ENCODE measurements around the gene UBQLNL.
A peak's percentile ranks its signal among the peaks of the same experiment; 100 is the strongest.

UBQLNL gene, protein sequence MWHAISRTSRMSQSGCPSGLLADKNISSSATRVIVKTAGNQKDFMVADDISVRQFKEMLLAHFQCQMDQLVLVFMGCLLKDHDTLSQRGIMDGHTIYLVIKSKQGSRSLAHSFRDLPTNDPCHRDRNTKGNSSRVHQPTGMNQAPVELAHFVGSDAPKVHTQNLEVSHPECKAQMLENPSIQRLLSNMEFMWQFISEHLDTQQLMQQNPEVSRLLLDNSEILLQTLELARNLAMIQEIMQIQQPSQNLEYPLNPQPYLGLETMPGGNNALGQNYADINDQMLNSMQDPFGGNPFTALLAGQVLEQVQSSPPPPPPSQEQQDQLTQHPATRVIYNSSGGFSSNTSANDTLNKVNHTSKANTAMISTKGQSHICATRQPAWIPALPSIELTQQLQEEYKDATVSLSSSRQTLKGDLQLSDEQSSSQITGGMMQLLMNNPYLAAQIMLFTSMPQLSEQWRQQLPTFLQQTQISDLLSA

DNA sequence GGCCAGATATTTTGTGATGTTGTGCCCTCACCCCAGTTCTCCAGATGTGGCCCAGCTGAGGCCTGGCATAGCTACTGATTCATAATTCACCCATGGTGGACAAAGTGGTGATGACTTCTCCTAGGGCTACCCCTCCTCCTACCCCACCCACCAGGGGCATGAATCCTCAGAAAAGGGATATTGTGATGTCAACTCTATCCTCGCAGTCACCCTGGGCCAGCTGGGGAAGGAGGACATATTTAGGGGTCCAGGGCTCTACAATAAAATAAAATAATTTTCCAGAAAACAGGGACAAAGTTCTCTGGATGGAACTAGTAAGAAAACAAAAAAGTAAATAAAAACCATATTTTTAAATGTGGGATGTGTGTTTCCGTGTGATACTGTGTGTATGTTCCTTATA is at the start of gene UBQLNL:
UBQLNL (minus strand) TSS at position 101 of the 400 bp plus-strand sequence. CDS start 258 bp downstream, outside the sequence.
- H3K4me1 ChIP-seq (ENCODE audit: insufficient read depth, poor library complexity, severe bottlenecking), result no peaks in the 10 kb centered on the region
- TF ChIP-seq, protein P1, sequence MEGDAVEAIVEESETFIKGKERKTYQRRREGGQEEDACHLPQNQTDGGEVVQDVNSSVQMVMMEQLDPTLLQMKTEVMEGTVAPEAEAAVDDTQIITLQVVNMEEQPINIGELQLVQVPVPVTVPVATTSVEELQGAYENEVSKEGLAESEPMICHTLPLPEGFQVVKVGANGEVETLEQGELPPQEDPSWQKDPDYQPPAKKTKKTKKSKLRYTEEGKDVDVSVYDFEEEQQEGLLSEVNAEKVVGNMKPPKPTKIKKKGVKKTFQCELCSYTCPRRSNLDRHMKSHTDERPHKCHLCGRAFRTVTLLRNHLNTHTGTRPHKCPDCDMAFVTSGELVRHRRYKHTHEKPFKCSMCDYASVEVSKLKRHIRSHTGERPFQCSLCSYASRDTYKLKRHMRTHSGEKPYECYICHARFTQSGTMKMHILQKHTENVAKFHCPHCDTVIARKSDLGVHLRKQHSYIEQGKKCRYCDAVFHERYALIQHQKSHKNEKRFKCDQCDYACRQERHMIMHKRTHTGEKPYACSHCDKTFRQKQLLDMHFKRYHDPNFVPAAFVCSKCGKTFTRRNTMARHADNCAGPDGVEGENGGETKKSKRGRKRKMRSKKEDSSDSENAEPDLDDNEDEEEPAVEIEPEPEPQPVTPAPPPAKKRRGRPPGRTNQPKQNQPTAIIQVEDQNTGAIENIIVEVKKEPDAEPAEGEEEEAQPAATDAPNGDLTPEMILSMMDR (IDR thresholded peaks at IDR 0.05; ENCODE audit: poor library complexity, severe bottlenecking), result no peak
- H3K9me3 ChIP-seq (ENCODE audit: severe bottlenecking), result no peaks in the 10 kb centered on the region
- DNase-seq (ENCODE audit: low spot score) (no peak), ATAC-seq (ENCODE audit: low read depth) (no peak)
- no peak within 1 kb of the TSS for H3K27ac ChIP-seq (ENCODE audit: poor library complexity, severe bottlenecking)
- no peaks in the 10 kb centered on the region for H3K36me3 ChIP-seq (ENCODE audit: low read depth)
- no peak within 1 kb of the TSS for H3K4me3 ChIP-seq (ENCODE audit: severe bottlenecking)
- no peaks in the 10 kb centered on the region for H3K27me3 ChIP-seq (ENCODE audit: insufficient read depth, poor library complexity, severe bottlenecking)

DNA sequence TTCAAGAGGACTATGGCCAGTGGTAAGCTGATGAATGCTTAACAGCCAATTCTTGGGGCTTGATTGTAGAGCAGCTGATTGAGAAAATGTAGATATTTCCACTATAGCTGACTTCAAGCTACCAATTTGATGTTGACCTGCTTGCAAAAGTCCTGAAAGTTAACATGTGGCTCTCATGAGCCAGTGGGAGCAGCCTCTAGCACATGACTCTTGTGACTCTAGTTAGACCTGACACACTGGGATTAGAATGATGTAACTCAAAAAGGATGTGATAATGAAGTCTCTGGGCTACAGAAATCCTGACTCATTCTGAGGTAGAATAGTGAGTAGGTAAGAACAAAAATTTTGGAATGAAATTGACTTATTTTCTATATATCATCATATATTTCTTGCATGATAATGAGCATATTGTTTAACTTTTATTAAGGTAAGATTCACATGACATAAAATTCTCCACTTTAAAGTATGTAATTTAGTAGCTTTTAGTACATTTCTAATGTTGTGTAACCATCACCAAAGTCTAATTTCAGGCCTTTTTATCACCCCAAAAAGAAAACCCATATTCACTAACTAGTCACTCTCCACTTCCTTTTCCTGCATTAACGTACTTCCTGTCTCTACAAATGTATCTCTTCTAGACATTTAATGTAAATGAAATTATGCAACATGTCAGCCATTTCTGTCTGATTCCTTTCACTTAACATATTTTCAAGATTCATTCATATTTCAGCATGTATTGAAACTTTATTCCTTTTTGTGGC is 47.9 kb upstream of the UBQLNL start:
- H3K27ac ChIP-seq (ENCODE audit: poor library complexity, severe bottlenecking), result no peak overlapping the region
- no peak overlapping the region for H3K4me3 ChIP-seq (ENCODE audit: severe bottlenecking)
- TF ChIP-seq, protein P1 (IDR thresholded peaks at IDR 0.05; ENCODE audit: poor library complexity, severe bottlenecking), result no peak
- H3K9me3 ChIP-seq (ENCODE audit: severe bottlenecking), result no peaks in the 10 kb centered on the region
- H3K4me1 ChIP-seq (ENCODE audit: insufficient read depth, poor library complexity, severe bottlenecking), result peaks cover 11% of the 10 kb centered on the region
- ATAC-seq (ENCODE audit: low read depth), result peak; percentile 68; the same call in 2 of the 3 replicates
- no peaks in the 10 kb centered on the region for H3K36me3 ChIP-seq (ENCODE audit: low read depth)
- no peaks in the 10 kb centered on the region for H3K27me3 ChIP-seq (ENCODE audit: insufficient read depth, poor library complexity, severe bottlenecking)
- no peak for DNase-seq (ENCODE audit: low spot score)

DNA sequence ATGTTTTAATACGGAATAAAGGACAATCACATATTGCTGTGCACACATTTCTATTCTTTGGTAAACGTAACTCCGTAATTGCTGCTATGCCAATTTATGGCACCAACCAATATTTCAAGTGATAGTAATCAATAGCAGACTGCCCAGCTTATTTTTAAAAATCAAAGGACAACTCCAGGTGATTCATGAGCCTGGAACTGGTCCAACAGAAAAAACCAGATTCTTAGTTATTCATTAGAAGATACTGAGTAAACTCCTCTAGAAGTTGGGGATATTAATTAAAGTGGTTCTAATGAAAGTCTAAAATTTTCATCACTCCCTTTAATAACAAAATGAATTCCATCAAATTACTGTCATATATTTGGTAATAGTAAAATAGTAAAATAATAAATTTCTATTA is 41.3 kb upstream of the UBQLNL start:
- no peak overlapping the region for H3K27ac ChIP-seq (ENCODE audit: poor library complexity, severe bottlenecking)
- no peaks in the 10 kb centered on the region for H3K9me3 ChIP-seq (ENCODE audit: severe bottlenecking)
- ATAC-seq (ENCODE audit: low read depth) (no peak), DNase-seq (ENCODE audit: low spot score) (no peak)
- no peaks in the 10 kb centered on the region for H3K36me3 ChIP-seq (ENCODE audit: low read depth)
- no peaks in the 10 kb centered on the region for H3K4me1 ChIP-seq (ENCODE audit: insufficient read depth, poor library complexity, severe bottlenecking)
- TF ChIP-seq, protein P1 (IDR thresholded peaks at IDR 0.05; ENCODE audit: poor library complexity, severe bottlenecking), result no peak
- H3K4me3 ChIP-seq (ENCODE audit: severe bottlenecking), result no peak overlapping the region
- H3K27me3 ChIP-seq (ENCODE audit: insufficient read depth, poor library complexity, severe bottlenecking), result no peaks in the 10 kb centered on the region

DNA sequence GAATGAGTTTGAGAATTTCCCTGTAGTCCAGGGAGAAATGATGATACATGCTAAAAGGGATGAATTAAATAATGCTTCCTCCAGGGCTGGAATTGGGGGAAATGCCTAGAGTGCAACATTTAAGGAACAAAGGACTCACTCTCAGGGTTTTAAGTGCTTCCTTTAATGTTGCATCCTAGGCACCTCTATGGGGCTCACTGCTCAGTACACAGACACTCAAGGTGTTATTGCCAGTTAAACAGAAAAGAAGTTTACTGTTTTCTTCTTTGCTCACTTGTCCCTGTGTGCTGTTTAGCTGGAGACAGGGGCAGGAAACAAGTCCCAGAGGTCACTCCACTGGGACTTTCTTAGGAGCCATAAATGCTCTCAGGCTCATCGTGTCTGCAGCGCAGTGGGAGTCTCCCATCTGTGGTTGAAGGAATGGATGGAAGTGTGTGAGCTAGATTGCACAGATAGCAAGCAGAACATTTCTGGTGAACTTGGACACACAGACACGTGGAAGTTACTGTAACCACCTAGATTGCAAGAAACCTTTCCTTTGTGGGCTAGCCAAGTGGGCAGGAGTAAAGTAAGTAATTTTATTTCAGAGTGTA is 40.2 kb upstream of the UBQLNL start:
- no peaks in the 10 kb centered on the region for H3K27me3 ChIP-seq (ENCODE audit: insufficient read depth, poor library complexity, severe bottlenecking)
- DNase-seq (ENCODE audit: low spot score) (no peak), ATAC-seq (ENCODE audit: low read depth) (no peak)

More for the DNA sequence above, 40.2 kb upstream of the UBQLNL start:
- H3K4me3 ChIP-seq (ENCODE audit: severe bottlenecking), result no peak overlapping the region
- no peak overlapping the region for H3K27ac ChIP-seq (ENCODE audit: poor library complexity, severe bottlenecking)
- TF ChIP-seq, protein P1 (IDR thresholded peaks at IDR 0.05; ENCODE audit: poor library complexity, severe bottlenecking), result no peak
- no peaks in the 10 kb centered on the region for H3K9me3 ChIP-seq (ENCODE audit: severe bottlenecking)
- H3K4me1 ChIP-seq (ENCODE audit: insufficient read depth, poor library complexity, severe bottlenecking), result no peaks in the 10 kb centered on the region
- H3K36me3 ChIP-seq (ENCODE audit: low read depth), result no peaks in the 10 kb centered on the region

All from RWPE2 (cell line).